CD14-positive monocyte (primary cell): ENCODE measurements around the gene MTMR1. TPM values are rescaled to one million over a fixed set of nuclear protein-coding genes. Genes with fewer than 3 reads are reported as not detected.

Experiments
- DNase-seq, 3 donors: peaks; one replicate each; pipeline ENCODE4 v3.0.0-alpha.2; 2011 to 2022
- H2AFZ ChIP-seq: 2 replicates; pipeline ENCODE4 v1.6.0; 2012; ENCODE audit warnings: mild to moderate bottlenecking, low read depth, low read length, inconsistent platforms; ENCODE audit not compliant: insufficient read depth, poor library complexity, severe bottlenecking
- H3K27ac ChIP-seq, 2 donors: 1 replicate in 1 of 2; 2 replicates in 1 of 2; pipeline ENCODE4 v1.5.1; 2012 to 2013; ENCODE audit warnings: low read length in 2 of 2, control low read depth in 1 of 2, inconsistent platforms in 1 of 2, low read depth in 1 of 2, mild to moderate bottlenecking in 1 of 2
- H3K27me3 ChIP-seq, 2 donors: one replicate each; pipeline versions ENCODE4 v1.6.0 to v1.6.1; 2011 to 2013; ENCODE audit warnings: low read length in 2 of 2; ENCODE audit not compliant: control insufficient read depth in 2 of 2, insufficient read depth in 2 of 2
- H3K36me3 ChIP-seq, 2 donors: replicated peaks in 1 of 2; 1 replicate in 1 of 2; 2 replicates in 1 of 2; pipeline versions ENCODE4 v1.5.1 to v1.6.1; 2012 to 2013; ENCODE audit warnings: low read length in 2 of 2, control low read depth in 1 of 2, inconsistent platforms in 1 of 2, mild to moderate bottlenecking in 1 of 2; ENCODE audit not compliant: insufficient read depth in 2 of 2, control insufficient read depth in 1 of 2
- H3K4me1 ChIP-seq, 2 donors: 1 replicate in 1 of 2; 2 replicates in 1 of 2; pipeline versions ENCODE4 v1.5.1 to v1.6.1; 2012 to 2013; ENCODE audit warnings: low read length in 2 of 2, control low read depth in 1 of 2, inconsistent platforms in 1 of 2, mild to moderate bottlenecking in 1 of 2, moderate library complexity in 1 of 2; ENCODE audit not compliant: insufficient read depth in 2 of 2, control insufficient read depth in 1 of 2
- H3K4me2 ChIP-seq: replicated peaks from 2 replicates; pipeline ENCODE3; 2012; ENCODE audit warnings: low read length, moderate library complexity, mild to moderate bottlenecking; ENCODE audit not compliant: poor library complexity, severe bottlenecking; ENCODE audit errors: extremely low read depth
- H3K4me3 ChIP-seq, 3 experiments: fragments of 200-600 bp in 1 of 3; sonication (generic) in 1 of 3; replicated peaks in 1 of 3; 1 replicate in 2 of 3; 2 replicates in 1 of 3; pipeline ENCODE4 v1.5.1; 2011 to 2013; ENCODE audit warnings: low read length in 3 of 3, mild to moderate bottlenecking in 3 of 3, control low read depth in 2 of 3, low read depth in 2 of 3, inconsistent platforms in 1 of 3, moderate library complexity in 1 of 3
- H3K79me2 ChIP-seq: 2 replicates; pipeline ENCODE4 v1.6.0; 2012; ENCODE audit warnings: mild to moderate bottlenecking, control low read depth, inconsistent platforms, low read length, moderate library complexity; ENCODE audit not compliant: insufficient read depth
- H3K9ac ChIP-seq: 2 replicates; pipeline ENCODE4 v1.6.0; 2017; ENCODE audit warnings: low read length, mild to moderate bottlenecking; ENCODE audit not compliant: insufficient read depth, poor library complexity, severe bottlenecking
- H3K9me3 ChIP-seq, 2 donors: replicated peaks in 1 of 2; 1 replicate in 1 of 2; 2 replicates in 1 of 2; pipeline versions ENCODE4 v1.5.1 to v1.6.1; 2012 to 2013; ENCODE audit warnings: low read length in 2 of 2, control low read depth in 1 of 2; ENCODE audit not compliant: control insufficient read depth in 1 of 2, insufficient read depth in 1 of 2
- H4K20me1 ChIP-seq: 2 replicates; pipeline ENCODE4 v1.6.0; 2012; ENCODE audit warnings: mild to moderate bottlenecking, low read length, control low read depth, moderate library complexity; ENCODE audit not compliant: insufficient read depth
- H3K27ac Mint-ChIP-seq, 7 donors: one replicate each; pipeline ENCODE4 v1.8.0; 2020; ENCODE audit warnings: mild to moderate bottlenecking in 7 of 7, mixed read lengths in 7 of 7, moderate library complexity in 6 of 7, inconsistent platforms in 2 of 7
- H3K27me3 Mint-ChIP-seq, 3 donors: one replicate each; pipeline ENCODE4 v1.8.0; 2021 to 2022; ENCODE audit warnings: low read depth in 3 of 3, mild to moderate bottlenecking in 3 of 3, mixed read lengths in 3 of 3, moderate library complexity in 3 of 3, inconsistent platforms in 1 of 3
- H3K36me3 Mint-ChIP-seq, 2 donors: one replicate each; pipeline ENCODE4 v1.8.0; 2020; ENCODE audit warnings: mixed read lengths in 2 of 2, inconsistent platforms in 1 of 2, mild to moderate bottlenecking in 1 of 2
- H3K4me1 Mint-ChIP-seq: one replicate; pipeline ENCODE4 v1.8.0; 2020; ENCODE audit warnings: mild to moderate bottlenecking, mixed read lengths
- H3K4me3 Mint-ChIP-seq, 2 donors: one replicate each; pipeline ENCODE4 v1.8.0; 2020; ENCODE audit warnings: mild to moderate bottlenecking in 2 of 2, mixed read lengths in 2 of 2, moderate library complexity in 1 of 2
- H3K9me3 Mint-ChIP-seq, 7 donors: one replicate each; pipeline ENCODE4 v1.8.0; 2020 to 2022; ENCODE audit warnings: mixed read lengths in 7 of 7, mild to moderate bottlenecking in 6 of 7, moderate library complexity in 6 of 7, inconsistent platforms in 2 of 7
- CTCF ChIP-seq: fragments of 200-600 bp; IDR thresholded peaks from one replicate; pipeline ENCODE4 v1.8.0; 2022; ENCODE audit warnings: antibody characterized with exemption, mild to moderate bottlenecking
- WGBS: methylation state at CpG from one replicate; pipeline ENCODE4 v1.1.5; 2013; ENCODE audit warnings: missing lambda C conversion rate; ENCODE audit not compliant: insufficient coverage; 5-methylcytosine and 5-hydroxymethylcytosine counted together
- intact Hi-C, 2 donors: fragments of 100-400 bp; cut with micrococcal nuclease; formaldehyde crosslinking; loops; one replicate each; pipeline versions ENCODE4 v1.15.0 to v1.15.1; 2023
- polyA plus RNA-seq, 3 donors: library from polyadenylated mRNA; depleted of rRNA in 1 of 3; unstranded in 2 of 3; stranded (reverse) in 1 of 3; fragments of 300-500 nt in 2 of 3; fragments of >200 nt in 1 of 3; fragmentation: Illumina TruSeq in 2 of 3; gene quantifications; 1 replicate in 2 of 3; 2 replicates in 1 of 3; pipeline ENCODE4 v1.2.3, GENCODE V29; 2012 to 2021

The MTMR1 gene
- polyA plus RNA-seq, 3 donors = 5.8 to 16.6 (median 6.1) TPM

- H3K9me3 Mint-ChIP-seq = no peaks in the 10 kb centered on the region
- peaks cover 0 to 1% (median 0%) of the 10 kb centered on the region in 3 donors for H3K27me3 Mint-ChIP-seq
- H3K4me1 ChIP-seq = peaks cover 0 to 5% of the 10 kb centered on the region in 2 donors
- peaks cover 47 to 50% of the 10 kb centered on the region in 2 donors for H3K36me3 Mint-ChIP-seq
- no peak for DNase-seq
- no peak overlapping the region for H2AFZ ChIP-seq
- H3K4me3 ChIP-seq = no peak overlapping the region
- intact Hi-C loops = no loop called here
- H3K4me2 ChIP-seq = no peak overlapping the region
- no CpG with 5 or more reads among the region's 4 CpGs for WGBS
- no peaks in the 10 kb centered on the region for H3K79me2 ChIP-seq
- peaks cover 57 to 89% of the 10 kb centered on the region in 2 donors for H3K36me3 ChIP-seq
- peaks cover 8% of the 10 kb centered on the region for H3K4me1 Mint-ChIP-seq
- no peak overlapping the region for H3K27ac Mint-ChIP-seq
- H3K27ac ChIP-seq = no peak overlapping the region
- H3K9me3 ChIP-seq = no peaks in the 10 kb centered on the region
- H3K4me3 Mint-ChIP-seq = no peak overlapping the region
- H4K20me1 ChIP-seq = no peaks in the 10 kb centered on the region
- no peak overlapping the region for H3K9ac ChIP-seq
- no peaks in the 10 kb centered on the region for H3K27me3 ChIP-seq
- no peak for TF ChIP-seq CTCF
Observed at GRCh38 chrX:150644422-150644821, 48.8 kb upstream of the MTMR1 start.

- no peak overlapping the region for H3K4me3 ChIP-seq
- no peaks in the 10 kb centered on the region for H3K27me3 ChIP-seq
- H3K4me2 ChIP-seq = no peak overlapping the region
- peaks cover 0 to 5% of the 10 kb centered on the region in 2 donors for H3K4me1 ChIP-seq
- peak overlapping the region in 2 of 7 donors; percentile 15 to 40 for H3K27ac Mint-ChIP-seq
- H4K20me1 ChIP-seq = no peaks in the 10 kb centered on the region
- H3K27ac ChIP-seq = no peak overlapping the region
- no peaks in the 10 kb centered on the region for H3K9me3 ChIP-seq
- no peaks in the 10 kb centered on the region for H3K79me2 ChIP-seq
- peaks cover 15% of the 10 kb centered on the region for H3K4me1 Mint-ChIP-seq
- no CpG with 5 or more reads among the region's 5 CpGs for WGBS
- no peaks in the 10 kb centered on the region for H3K9me3 Mint-ChIP-seq
- no peak for TF ChIP-seq CTCF
- H3K4me3 Mint-ChIP-seq = no peak overlapping the region
- intact Hi-C loops = no loop called here
- H2AFZ ChIP-seq = no peak overlapping the region
- H3K36me3 Mint-ChIP-seq = peaks cover 48 to 54% of the 10 kb centered on the region in 2 donors
- no peak for DNase-seq
- H3K27me3 Mint-ChIP-seq = peaks cover 0 to 1% (median 0%) of the 10 kb centered on the region in 3 donors
- peaks cover 51 to 80% of the 10 kb centered on the region in 2 donors for H3K36me3 ChIP-seq
- no peak overlapping the region for H3K9ac ChIP-seq
Observed at GRCh38 chrX:150647331-150647730, 45.9 kb upstream of the MTMR1 start.
